GM12873 (cell line): ENCODE results near the gene ZNF768.

Source experiments
- CTCF ChIP-seq: IDR thresholded peaks from 2 replicates; pipeline ENCODE4 v1.5.1; 2012; ENCODE audit warnings: low read depth, mild to moderate bottlenecking, moderate library complexity, low read length, control low read depth; ENCODE audit not compliant: insufficient read depth; ENCODE audit errors: missing control alignments

Gene ZNF768

DNA sequence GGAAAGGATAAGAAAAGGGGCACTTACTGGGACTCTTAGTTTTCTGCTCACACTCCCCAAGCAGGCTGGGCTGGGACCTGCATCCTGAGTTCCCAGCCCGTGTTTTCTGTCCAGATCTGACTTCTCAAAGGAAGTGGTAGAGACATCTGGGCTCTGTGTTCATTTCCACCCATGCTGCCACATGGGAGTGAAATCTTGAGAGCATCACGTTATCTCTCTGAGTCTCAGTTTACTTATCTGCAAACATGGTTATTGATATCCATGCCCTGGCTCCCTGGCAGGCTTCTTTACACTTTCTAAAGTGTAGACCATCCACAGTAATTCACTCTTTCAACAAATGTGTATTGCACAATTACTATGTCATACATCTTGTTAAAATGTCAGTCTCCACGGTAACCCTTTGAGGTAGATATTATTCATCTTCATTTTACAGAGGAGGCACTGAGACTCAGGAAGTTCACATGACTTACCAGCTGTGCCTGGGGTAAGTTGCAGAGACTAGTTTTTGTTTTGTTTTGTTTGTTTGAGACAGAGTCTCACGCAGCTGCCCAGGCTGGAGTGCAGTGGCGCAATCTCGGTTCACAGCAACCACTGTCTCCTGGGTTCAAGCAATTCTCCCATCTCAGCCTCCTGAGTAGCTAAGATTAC is 41.7 kb upstream of the ZNF768 start:
- no peak for TF ChIP-seq CTCF

DNA sequence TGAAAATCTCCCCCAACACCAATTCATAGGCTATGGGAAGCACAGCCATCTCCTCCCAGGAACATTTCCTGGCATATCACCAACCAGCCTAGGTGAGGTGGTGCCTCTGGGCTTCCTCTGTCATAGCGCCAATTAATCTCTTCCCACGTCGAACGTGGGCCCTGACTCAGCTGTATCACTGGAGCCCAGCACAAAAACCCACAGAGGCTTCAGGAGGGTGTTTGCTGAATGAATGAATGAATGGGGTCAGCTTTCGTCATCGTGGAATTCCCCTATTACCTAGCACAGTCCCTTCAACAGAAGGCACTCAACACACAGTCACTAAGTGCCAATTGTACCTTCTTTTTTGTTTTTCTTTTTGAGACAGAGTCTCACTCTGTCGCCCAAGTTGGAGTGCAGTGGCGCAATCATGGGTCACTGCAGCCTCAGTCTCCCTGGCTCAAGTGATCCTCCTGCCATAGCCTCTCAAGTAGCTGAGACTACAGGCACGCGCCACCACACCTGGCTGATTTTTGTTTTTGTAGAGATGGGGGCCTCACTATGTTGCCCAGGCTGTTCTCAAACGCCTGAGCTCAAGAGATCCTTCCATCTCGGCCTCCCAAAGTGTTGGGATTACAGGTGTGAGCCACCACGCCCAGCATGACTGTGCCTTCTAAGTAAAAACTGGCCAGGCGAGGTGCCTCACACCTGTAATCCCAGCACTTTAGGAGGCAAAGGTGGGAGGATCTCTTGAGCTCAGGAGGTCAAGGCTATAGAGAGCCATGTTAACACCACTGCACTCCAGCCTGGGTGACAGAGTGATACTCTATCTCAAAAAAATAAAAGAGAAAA is 41.0 kb upstream of the ZNF768 start:
- TF ChIP-seq CTCF = no peak

GRCh38 chr16:30566531-30566930 is 40.2 kb upstream of the ZNF768 start:
- TF ChIP-seq CTCF = no peak

- no peak for TF ChIP-seq CTCF
These were observed 39.6 kb upstream of the ZNF768 start for GRCh38 chr16:30565984-30566383.

DNA sequence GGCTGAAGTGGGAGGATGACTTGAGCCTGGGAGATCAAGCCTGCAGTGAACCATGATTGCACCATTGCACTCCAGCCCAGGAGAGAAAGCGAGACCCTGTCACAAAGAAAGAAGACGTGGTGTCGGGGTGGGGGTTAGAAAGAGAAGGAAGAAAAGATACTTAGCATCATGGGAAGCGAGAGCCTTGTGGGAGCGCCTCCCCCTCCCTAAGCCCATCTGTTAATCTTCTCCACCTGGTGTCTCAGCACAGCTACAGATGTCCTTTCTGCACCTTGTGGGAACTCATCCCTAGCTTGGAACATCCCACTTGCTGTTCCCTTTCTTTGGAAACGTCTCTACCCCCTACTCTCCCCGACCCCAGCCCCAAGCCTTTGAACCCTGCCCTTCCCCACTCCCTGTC is 39.2 kb upstream of the ZNF768 start:
- no peak for TF ChIP-seq CTCF

GRCh38 chr16:30562021-30562420 is 35.7 kb upstream of the ZNF768 start:
- no peak for TF ChIP-seq CTCF

DNA sequence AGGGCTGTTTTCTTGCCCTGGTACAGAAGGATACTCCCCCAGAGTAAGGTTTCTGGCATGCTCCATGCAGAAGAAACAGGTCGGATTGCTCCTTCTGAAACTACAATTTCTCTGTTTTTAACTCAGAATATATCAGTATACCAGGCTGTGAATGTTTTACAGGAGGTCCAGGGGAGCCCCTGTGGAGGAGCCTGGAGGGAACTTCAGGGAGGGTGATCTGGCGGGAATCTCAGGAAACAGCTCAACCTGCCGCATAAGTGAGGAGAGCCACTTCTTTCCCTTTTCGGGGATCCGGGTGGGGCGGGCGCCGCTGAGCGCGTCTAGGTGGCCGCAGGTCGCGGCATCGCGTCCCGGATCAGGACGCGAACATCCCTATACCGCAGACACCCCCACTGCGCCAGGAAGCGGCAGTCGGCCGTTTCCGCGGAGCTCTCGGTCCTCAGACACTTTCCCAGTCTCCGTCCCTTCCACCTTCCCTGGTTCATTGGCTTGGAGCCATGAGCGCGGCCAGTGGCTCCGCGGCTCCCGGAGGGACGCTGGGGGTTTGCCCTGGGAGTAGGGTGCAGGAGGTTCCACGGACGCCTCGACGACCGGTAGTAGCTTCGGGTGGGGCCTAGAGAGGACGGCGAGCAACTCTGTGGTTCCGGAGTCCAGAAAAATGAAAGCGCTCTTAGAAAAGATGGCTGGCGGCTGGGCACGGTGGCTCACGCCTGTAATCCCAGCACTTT is 34.9 kb upstream of the ZNF768 start:
- TF ChIP-seq CTCF = no peak
